Measurements from ENCODE around the gene PVALB.

GRCh38 chr22:36755316-36755715 lies 61.5 kb downstream of the PVALB start:
- no peak for TF ChIP-seq CTCF (conservative IDR thresholded peaks at IDR 0.05; ENCODE audit: low read depth, low read length)
- TF ChIP-seq BHLHE40 (IDR thresholded peaks at IDR 0.05; ENCODE audit: low read depth, low read length) = no peak
- TF ChIP-seq SMC3 (IDR thresholded peaks at IDR 0.05; ENCODE audit: low read depth, low read length) = no peak
- TF ChIP-seq NFE2L2 (IDR thresholded peaks at IDR 0.05; ENCODE audit: low read depth, low read length) = no peak
- TF ChIP-seq POLR2A (IDR thresholded peaks at IDR 0.05; ENCODE audit: low read depth, low read length) = no peak
- no peak for TF ChIP-seq CEBPB (IDR thresholded peaks at IDR 0.05; ENCODE audit: low read depth, low read length)
- TF ChIP-seq RCOR1 (IDR thresholded peaks at IDR 0.05; ENCODE audit: insufficient replicate concordance, low read length) = no peak
- no peak for TF ChIP-seq RAD21 (IDR thresholded peaks at IDR 0.05; ENCODE audit: low read length)
- TF ChIP-seq RFX5 (IDR thresholded peaks at IDR 0.05; ENCODE audit: low read depth, low read length) = no peak
- TF ChIP-seq MAFK (IDR thresholded peaks at IDR 0.05; ENCODE audit: low read depth, low read length) = no peak
- no peak for TF ChIP-seq USF2 (IDR thresholded peaks at IDR 0.05; ENCODE audit: low read depth, low read length)
